SK-N-SH (cell line): Measurements from ENCODE around the gene RAD51B. TPM values are rescaled to one million over a fixed set of nuclear protein-coding genes. Genes with fewer than 3 reads are reported as not detected.

ENCODE experiments used
- CTCF ChIA-PET: fragments of 300-600, 350-600 bp; formaldehyde crosslinking; extraction: SDS; loops from one replicate; lab custom pipeline; 2021; lab: Yijun Ruan, JAX
- POLR2A ChIA-PET: fragments of 350-600 bp; sonication (Branson Sonifier 250); formaldehyde crosslinking; extraction: SDS; loops from one replicate; lab custom pipeline; 2020; ENCODE audit warnings: antibody characterized with exemption, inconsistent platforms; lab: Yijun Ruan, JAX
- DNase-seq: peaks from one replicate; pipeline ENCODE4 v3.0.0; 2012
- H2AFZ ChIP-seq: fragments of 200-600 bp; sonication (generic); 2 replicates; pipeline ENCODE4 v1.8.1; 2016; ENCODE audit warnings: antibody characterized with exemption, mild to moderate bottlenecking, low read depth
- H3F3A ChIP-seq: fragments of 200-600 bp; sonication (generic); replicated peaks from 2 replicates; pipeline ENCODE3; 2016; ENCODE audit warnings: antibody characterized with exemption, mild to moderate bottlenecking; ENCODE audit not compliant: insufficient read depth
- H3K27ac ChIP-seq, 2 experiments: fragments of 200-500 bp in 1 of 2; fragments of 200-600 bp in 1 of 2; sonication (Bioruptor generic) in 1 of 2; sonication (generic), shearing (Covaris generic) in 1 of 2; 2 replicates each; pipeline versions ENCODE4 v1.5.1 to v1.6.1; 2014 to 2016; ENCODE audit warnings: low read depth in 2 of 2, inconsistent platforms in 1 of 2, low read length in 1 of 2, mild to moderate bottlenecking in 1 of 2, mixed read lengths in 1 of 2
- H3K27me3 ChIP-seq: fragments of 200-600 bp; sonication (generic), shearing (Covaris generic); 2 replicates; pipeline ENCODE4 v1.6.1; 2016; ENCODE audit warnings: mixed run types; ENCODE audit not compliant: insufficient read depth
- H3K36me3 ChIP-seq, 2 experiments: fragments of 200-500 bp in 1 of 2; fragments of 200-600 bp in 1 of 2; sonication (Bioruptor generic) in 1 of 2; sonication (generic) in 1 of 2; replicated peaks in 1 of 2; 2 replicates each; pipeline versions ENCODE3 to v1.5.1; 2014 to 2016; ENCODE audit warnings: low read length in 1 of 2, mild to moderate bottlenecking in 1 of 2; ENCODE audit not compliant: insufficient read depth in 2 of 2, control insufficient read depth in 1 of 2
- H3K4me1 ChIP-seq, 2 experiments: fragments of 200-500 bp in 1 of 2; fragments of 200-600 bp in 1 of 2; sonication (Bioruptor generic) in 1 of 2; sonication (generic), shearing (Covaris generic) in 1 of 2; 2 replicates each; pipeline versions ENCODE4 v1.5.1 to v1.6.1; 2014 to 2016; ENCODE audit warnings: low read depth in 1 of 2, low read length in 1 of 2, mixed run types in 1 of 2; ENCODE audit not compliant: insufficient read depth in 2 of 2, control insufficient read depth in 1 of 2
- H3K4me2 ChIP-seq: fragments of 200-600 bp; sonication (generic), shearing (Covaris generic); 2 replicates; pipeline ENCODE4 v1.6.1; 2017; ENCODE audit warnings: mixed run types
- H3K4me3 ChIP-seq, 2 experiments: fragments of 200-500 bp in 1 of 2; fragments of 200-600 bp in 1 of 2; sonication (Bioruptor generic) in 1 of 2; sonication (generic), shearing (Covaris generic) in 1 of 2; 2 replicates each; pipeline versions ENCODE4 v1.5.1 to v1.8.1; 2014 to 2016; ENCODE audit warnings: low read depth in 2 of 2, inconsistent platforms in 1 of 2, low read length in 1 of 2, mild to moderate bottlenecking in 1 of 2, mixed read lengths in 1 of 2, moderate library complexity in 1 of 2
- H3K79me2 ChIP-seq: fragments of 200-600 bp; sonication (generic); 2 replicates; pipeline ENCODE4 v1.8.1; 2017; ENCODE audit warnings: mild to moderate bottlenecking; ENCODE audit not compliant: insufficient read depth
- H3K9ac ChIP-seq: fragments of 200-600 bp; sonication (generic); 2 replicates; pipeline ENCODE4 v1.6.1; 2017; ENCODE audit warnings: mixed run types
- H3K9me2 ChIP-seq: fragments of 200-600 bp; sonication (generic); 2 replicates; pipeline ENCODE4 v1.6.1; 2017; ENCODE audit warnings: mixed run types
- H3K9me3 ChIP-seq: fragments of 200-600 bp; sonication (generic); 2 replicates; pipeline ENCODE4 v1.6.1; 2017; ENCODE audit warnings: mixed run types, mild to moderate bottlenecking, moderate library complexity
- H4K20me1 ChIP-seq: fragments of 200-600 bp; sonication (generic); 2 replicates; pipeline ENCODE4 v1.6.1; 2017; ENCODE audit warnings: mild to moderate bottlenecking, mixed run types; ENCODE audit not compliant: insufficient read depth
- CHD2 ChIP-seq: fragments of 150-350 bp; IDR thresholded peaks from 2 replicates; pipeline ENCODE4 v1.6.1; 2018; ENCODE audit warnings: low read length; ENCODE audit not compliant: partially characterized antibody
- EP300 ChIP-seq, 2 experiments: IDR thresholded peaks; 2 replicates each; pipeline versions ENCODE4 v1.4.0 to v1.6.1; 2012; ENCODE audit warnings: borderline replicate concordance in 1 of 2, low read depth in 1 of 2, low read length in 1 of 2
- EZH2phosphoT487 ChIP-seq: fragments of 200-600 bp; sonication (generic); IDR thresholded peaks from 2 replicates; pipeline ENCODE4 v1.6.1; 2017; ENCODE audit warnings: low read depth, mixed run types, mild to moderate bottlenecking, antibody characterized with exemption, moderate library complexity, borderline replicate concordance
- GABPA ChIP-seq: IDR thresholded peaks from 2 replicates; pipeline ENCODE4 v1.4.0; 2012; ENCODE audit warnings: low read depth, mild to moderate bottlenecking
- JUND ChIP-seq: IDR thresholded peaks from 2 replicates; pipeline ENCODE4 v1.4.0; 2012
- MEF2A ChIP-seq: IDR thresholded peaks from 2 replicates; pipeline ENCODE4 v1.4.0; 2012; ENCODE audit warnings: low read depth, borderline replicate concordance
- MXI1 ChIP-seq: IDR thresholded peaks from 2 replicates; pipeline ENCODE4 v1.6.1; 2012; ENCODE audit warnings: mild to moderate bottlenecking, low read depth, low read length, improper control_type of control experiment
- NRF1 ChIP-seq: IDR thresholded peaks from 2 replicates; pipeline ENCODE4 v1.6.1; 2012; ENCODE audit warnings: low read depth, mild to moderate bottlenecking, low read length
- POLR2AphosphoS5 ChIP-seq: IDR thresholded peaks from 2 replicates; pipeline ENCODE4 v1.6.1; 2012; ENCODE audit warnings: low read depth, low read length
- SMC3 ChIP-seq: IDR thresholded peaks from 2 replicates; pipeline ENCODE4 v1.6.1; 2012; ENCODE audit warnings: low read depth, low read length, improper control_type of control experiment
- TEAD4 ChIP-seq: IDR thresholded peaks from 2 replicates; pipeline ENCODE4 v1.4.0; 2012; ENCODE audit warnings: mild to moderate bottlenecking, borderline replicate concordance; ENCODE audit not compliant: insufficient read depth
- WGBS: methylation state at CpG from one replicate; pipeline ENCODE4 v1.1.6; 2017; ENCODE audit warnings: low lambda C conversion rate; 5-methylcytosine and 5-hydroxymethylcytosine counted together
- polyA plus RNA-seq, 3 experiments: library from polyadenylated mRNA; depleted of rRNA; stranded (reverse); fragments of >200 nt; gene quantifications; 2 replicates each; pipeline ENCODE4 v1.2.3, GENCODE V29; 2012
- TF ChIP-seq, protein P1 (sequence below): IDR thresholded peaks from 2 replicates; pipeline ENCODE4 v1.4.0; 2012; ENCODE audit warnings: low read depth, borderline replicate concordance
- TF ChIP-seq, protein P2 (sequence below): IDR thresholded peaks from 2 replicates; pipeline ENCODE4; 2012
- TF ChIP-seq, protein P3 (sequence below): IDR thresholded peaks from 2 replicates; pipeline ENCODE4 v1.4.0; 2012; ENCODE audit warnings: low read depth
- TF ChIP-seq, protein P4 (sequence below): IDR thresholded peaks from 2 replicates; pipeline ENCODE4 v1.6.1; 2012; ENCODE audit warnings: mild to moderate bottlenecking, low read depth, low read length, moderate library complexity

Gene RAD51B
- polyA plus RNA-seq, 1 of the 3 experiments (the other 2 are of a cell fraction), result 6.0 TPM

DNA sequence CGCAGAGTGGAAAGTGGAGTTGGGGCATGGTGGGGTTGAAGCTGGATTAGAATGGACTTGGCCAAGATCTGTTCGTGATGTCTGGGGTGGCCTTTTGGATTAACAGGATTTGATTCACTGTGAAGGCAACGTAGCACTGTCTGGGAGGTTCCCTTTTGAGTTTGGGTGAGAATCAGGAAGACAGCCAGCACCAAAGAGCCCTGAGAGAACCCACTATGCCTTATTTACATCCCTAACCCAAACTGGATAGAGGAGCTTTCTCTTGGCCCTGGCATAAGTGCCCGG lies 703.7 kb downstream of the RAD51B start (continued):
- TF ChIP-seq EP300 (IDR thresholded peaks at IDR 0.05; ENCODE audit: borderline replicate concordance in 1 of 2, low read depth in 1 of 2, low read length in 1 of 2), result no peak
- TF ChIP-seq SMC3, result no peak
- no peak for TF ChIP-seq GABPA
- TF ChIP-seq, protein P1, sequence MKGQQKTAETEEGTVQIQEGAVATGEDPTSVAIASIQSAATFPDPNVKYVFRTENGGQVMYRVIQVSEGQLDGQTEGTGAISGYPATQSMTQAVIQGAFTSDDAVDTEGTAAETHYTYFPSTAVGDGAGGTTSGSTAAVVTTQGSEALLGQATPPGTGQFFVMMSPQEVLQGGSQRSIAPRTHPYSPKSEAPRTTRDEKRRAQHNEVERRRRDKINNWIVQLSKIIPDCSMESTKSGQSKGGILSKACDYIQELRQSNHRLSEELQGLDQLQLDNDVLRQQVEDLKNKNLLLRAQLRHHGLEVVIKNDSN, result no peak
- TF ChIP-seq CHD2, result no peak
- TF ChIP-seq, protein P2, sequence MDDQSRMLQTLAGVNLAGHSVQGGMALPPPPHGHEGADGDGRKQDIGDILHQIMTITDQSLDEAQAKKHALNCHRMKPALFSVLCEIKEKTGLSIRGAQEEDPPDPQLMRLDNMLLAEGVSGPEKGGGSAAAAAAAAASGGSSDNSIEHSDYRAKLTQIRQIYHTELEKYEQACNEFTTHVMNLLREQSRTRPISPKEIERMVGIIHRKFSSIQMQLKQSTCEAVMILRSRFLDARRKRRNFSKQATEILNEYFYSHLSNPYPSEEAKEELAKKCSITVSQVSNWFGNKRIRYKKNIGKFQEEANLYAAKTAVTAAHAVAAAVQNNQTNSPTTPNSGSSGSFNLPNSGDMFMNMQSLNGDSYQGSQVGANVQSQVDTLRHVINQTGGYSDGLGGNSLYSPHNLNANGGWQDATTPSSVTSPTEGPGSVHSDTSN, result no peak
- TF ChIP-seq NRF1, result no peak

DNA sequence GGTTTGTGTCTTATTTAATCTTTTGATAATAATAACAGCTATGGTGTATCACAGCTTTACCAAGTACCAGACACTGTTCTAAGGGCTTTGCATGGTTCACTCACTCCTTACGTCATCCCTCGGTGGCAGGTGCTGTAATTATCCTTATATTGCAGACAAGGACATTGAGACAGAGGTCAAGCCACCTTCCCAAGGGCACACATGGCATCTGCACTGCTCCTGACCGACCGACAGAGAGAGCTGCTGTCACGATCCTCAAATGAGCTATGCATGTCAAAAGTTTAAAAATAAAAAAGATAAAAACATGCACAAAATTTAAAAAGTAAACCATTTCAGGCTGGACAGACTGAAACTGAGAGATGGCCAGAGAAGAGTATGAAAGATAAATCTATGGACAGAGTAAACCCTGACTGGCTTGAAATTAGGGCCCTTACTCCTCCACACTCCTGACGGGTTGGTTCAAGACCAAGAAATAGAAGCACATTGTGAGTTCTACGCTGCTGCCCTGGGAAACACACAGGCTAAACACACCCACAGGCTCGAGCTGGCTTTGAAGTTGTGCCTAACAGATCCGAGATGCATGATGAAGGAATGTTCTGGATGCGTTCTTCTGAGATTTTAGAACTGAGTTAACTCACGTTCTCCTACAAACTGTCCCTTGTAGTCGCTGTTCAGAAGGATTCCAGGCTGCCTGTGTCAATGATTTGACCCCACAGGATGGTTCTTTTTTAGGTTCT lies 704.6 kb downstream of the RAD51B start:
- TF ChIP-seq JUND (no peak), MXI1 (no peak), MEF2A (no peak), EZH2phosphoT487 (no peak), NRF1 (no peak), POLR2AphosphoS5 (no peak), TEAD4 (no peak)
- TF ChIP-seq, protein P1, result no peak
- TF ChIP-seq, protein P3, sequence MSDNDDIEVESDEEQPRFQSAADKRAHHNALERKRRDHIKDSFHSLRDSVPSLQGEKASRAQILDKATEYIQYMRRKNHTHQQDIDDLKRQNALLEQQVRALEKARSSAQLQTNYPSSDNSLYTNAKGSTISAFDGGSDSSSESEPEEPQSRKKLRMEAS, result no peak
- TF ChIP-seq, protein P4, sequence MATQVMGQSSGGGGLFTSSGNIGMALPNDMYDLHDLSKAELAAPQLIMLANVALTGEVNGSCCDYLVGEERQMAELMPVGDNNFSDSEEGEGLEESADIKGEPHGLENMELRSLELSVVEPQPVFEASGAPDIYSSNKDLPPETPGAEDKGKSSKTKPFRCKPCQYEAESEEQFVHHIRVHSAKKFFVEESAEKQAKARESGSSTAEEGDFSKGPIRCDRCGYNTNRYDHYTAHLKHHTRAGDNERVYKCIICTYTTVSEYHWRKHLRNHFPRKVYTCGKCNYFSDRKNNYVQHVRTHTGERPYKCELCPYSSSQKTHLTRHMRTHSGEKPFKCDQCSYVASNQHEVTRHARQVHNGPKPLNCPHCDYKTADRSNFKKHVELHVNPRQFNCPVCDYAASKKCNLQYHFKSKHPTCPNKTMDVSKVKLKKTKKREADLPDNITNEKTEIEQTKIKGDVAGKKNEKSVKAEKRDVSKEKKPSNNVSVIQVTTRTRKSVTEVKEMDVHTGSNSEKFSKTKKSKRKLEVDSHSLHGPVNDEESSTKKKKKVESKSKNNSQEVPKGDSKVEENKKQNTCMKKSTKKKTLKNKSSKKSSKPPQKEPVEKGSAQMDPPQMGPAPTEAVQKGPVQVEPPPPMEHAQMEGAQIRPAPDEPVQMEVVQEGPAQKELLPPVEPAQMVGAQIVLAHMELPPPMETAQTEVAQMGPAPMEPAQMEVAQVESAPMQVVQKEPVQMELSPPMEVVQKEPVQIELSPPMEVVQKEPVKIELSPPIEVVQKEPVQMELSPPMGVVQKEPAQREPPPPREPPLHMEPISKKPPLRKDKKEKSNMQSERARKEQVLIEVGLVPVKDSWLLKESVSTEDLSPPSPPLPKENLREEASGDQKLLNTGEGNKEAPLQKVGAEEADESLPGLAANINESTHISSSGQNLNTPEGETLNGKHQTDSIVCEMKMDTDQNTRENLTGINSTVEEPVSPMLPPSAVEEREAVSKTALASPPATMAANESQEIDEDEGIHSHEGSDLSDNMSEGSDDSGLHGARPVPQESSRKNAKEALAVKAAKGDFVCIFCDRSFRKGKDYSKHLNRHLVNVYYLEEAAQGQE, result no peak
- TF ChIP-seq, protein P2, result no peak
- Histone ChIP-seq H3F3A (no peaks in the 10 kb centered on the region), H3K9me2 (no peaks in the 10 kb centered on the region), H3K79me2 (no peaks in the 10 kb centered on the region), H3K4me2 (no peak overlapping the region), H3K27ac (no peak overlapping the region), H3K4me3 (no peak overlapping the region), H4K20me1 (no peaks in the 10 kb centered on the region), H2AFZ (no peak overlapping the region), H3K9me3 (no peaks in the 10 kb centered on the region), H3K36me3 (no peaks in the 10 kb centered on the region), H3K4me1 (peaks cover 6 to 12% of the 10 kb centered on the region in 2 experiments; a peak in 2 of 4 replicates), H3K9ac (no peak overlapping the region), H3K27me3 (no peaks in the 10 kb centered on the region)
- 91% methylated on average over 12 of the region's 12 CpGs for WGBS
- ChIA-PET POLR2A (no interaction called here), CTCF (no interaction called here)
- no peak for DNase-seq
